Measurements from ENCODE around the gene HES2. TPM values are rescaled to one million over a fixed set of nuclear protein-coding genes. Genes with fewer than 3 reads are reported as not detected.
"Not testable (repeated sequence)": the region's sequence is repeated elsewhere in the genome, so short reads cannot be mapped to it uniquely, and the experiment has no call there.

The HES2 gene
- total RNA-seq, 4 donors from 2014 or later = 2.5 to 15.9 (median 5.2) TPM

DNA sequence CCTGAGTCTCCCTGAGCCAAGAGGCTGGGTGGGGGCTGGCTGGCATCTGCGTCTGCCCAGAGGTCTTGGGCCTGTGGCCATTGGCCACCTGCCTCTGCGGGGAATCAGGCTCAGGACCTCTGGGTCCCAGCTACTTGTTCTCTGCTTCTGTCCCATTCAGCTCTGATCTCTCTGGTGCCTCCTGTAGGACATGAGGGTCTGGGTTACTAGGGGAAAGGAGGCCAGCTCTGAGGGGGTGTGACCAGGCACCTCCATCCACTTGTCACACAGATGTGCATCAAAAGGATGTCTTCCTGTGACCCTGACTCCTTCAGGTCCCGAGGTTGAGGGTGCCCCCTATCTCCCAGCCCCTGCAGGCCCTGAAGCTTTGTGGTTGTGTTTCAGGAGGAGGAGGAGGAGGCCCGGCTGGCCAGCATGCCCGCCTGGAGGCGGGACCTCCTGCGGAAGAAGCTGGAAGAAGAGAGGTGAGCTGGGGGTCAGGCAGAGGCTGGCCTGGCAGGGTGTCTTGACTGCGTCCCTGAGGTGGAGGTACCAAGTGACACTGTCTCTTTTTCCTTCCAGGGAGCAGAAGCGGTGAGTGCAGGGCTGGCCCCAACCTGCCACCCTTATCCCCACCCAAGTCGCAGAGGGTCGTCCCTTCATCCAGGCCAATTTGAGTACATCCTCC lies 37.2 kb upstream of the HES2 start:
- H3K4me3 ChIP-seq = no peak overlapping the region
- peaks cover 0 to 28% (median 0%) of the 10 kb centered on the region in 3 donors for H3K36me3 ChIP-seq

DNA sequence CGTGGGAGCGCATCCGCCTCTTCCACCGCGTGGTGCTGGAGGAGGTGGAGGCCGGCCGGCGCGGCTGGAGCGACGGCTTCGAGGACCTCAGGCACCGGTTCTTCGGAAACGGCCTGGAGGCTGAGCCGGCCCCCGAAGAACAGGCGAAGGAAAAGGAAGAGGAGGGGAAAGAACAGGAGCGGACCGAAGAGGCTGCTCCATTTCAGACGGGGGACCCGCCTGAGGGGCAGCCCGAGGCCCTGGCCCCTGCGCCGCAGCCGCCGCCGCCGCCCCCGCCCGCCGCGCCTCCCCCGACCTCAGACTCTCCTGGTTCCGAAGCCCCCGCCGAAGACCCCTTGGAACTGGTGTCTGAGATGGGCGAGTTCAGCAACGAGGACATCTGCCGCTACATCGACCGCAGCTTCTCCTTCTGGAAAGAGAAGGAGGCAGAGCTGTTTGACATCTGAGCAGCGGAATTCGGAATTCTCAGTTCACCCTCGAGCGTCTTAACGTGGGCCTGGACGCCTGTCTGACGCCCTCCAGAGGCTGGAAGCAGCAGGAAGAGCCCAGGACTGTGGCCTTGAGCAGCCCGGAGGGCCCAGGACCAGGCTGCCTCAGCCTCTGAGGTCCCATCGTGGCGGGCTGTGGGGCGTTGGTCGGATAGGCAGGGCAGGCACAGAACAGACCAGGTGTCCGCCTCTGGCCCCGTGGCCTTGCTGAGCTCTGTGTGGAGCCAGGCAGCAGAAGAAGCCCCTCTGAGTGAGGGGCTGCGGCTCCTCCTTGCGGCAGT lies 36.2 kb upstream of the HES2 start:
- H3K27me3 ChIP-seq, H3K27ac ChIP-seq, H3K9me3 ChIP-seq, H3K4me3 ChIP-seq, DNase-seq: not testable (repeated sequence)
- peaks cover 0 to 18% (median 0%) of the 10 kb centered on the region in 3 donors for H3K36me3 ChIP-seq
- peaks cover 0 to 19% (median 8%) of the 10 kb centered on the region in 4 donors for H3K4me1 ChIP-seq

More for the DNA sequence above, 37.2 kb upstream of the HES2 start:
- peaks cover 0 to 24% (median 9%) of the 10 kb centered on the region in 4 donors for H3K4me1 ChIP-seq
- no peaks in the 10 kb centered on the region for H3K27me3 ChIP-seq
- no peak overlapping the region for H3K27ac ChIP-seq
- TF ChIP-seq, protein P1, sequence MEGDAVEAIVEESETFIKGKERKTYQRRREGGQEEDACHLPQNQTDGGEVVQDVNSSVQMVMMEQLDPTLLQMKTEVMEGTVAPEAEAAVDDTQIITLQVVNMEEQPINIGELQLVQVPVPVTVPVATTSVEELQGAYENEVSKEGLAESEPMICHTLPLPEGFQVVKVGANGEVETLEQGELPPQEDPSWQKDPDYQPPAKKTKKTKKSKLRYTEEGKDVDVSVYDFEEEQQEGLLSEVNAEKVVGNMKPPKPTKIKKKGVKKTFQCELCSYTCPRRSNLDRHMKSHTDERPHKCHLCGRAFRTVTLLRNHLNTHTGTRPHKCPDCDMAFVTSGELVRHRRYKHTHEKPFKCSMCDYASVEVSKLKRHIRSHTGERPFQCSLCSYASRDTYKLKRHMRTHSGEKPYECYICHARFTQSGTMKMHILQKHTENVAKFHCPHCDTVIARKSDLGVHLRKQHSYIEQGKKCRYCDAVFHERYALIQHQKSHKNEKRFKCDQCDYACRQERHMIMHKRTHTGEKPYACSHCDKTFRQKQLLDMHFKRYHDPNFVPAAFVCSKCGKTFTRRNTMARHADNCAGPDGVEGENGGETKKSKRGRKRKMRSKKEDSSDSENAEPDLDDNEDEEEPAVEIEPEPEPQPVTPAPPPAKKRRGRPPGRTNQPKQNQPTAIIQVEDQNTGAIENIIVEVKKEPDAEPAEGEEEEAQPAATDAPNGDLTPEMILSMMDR (IDR thresholded peaks at IDR 0.05) = no peak
- TF ChIP-seq POLR2A (IDR thresholded peaks at IDR 0.05) = no peak
- H3K9me3 ChIP-seq = peaks cover 0 to 4% (median 0%) of the 10 kb centered on the region in 4 donors
- no peak for DNase-seq

DNA sequence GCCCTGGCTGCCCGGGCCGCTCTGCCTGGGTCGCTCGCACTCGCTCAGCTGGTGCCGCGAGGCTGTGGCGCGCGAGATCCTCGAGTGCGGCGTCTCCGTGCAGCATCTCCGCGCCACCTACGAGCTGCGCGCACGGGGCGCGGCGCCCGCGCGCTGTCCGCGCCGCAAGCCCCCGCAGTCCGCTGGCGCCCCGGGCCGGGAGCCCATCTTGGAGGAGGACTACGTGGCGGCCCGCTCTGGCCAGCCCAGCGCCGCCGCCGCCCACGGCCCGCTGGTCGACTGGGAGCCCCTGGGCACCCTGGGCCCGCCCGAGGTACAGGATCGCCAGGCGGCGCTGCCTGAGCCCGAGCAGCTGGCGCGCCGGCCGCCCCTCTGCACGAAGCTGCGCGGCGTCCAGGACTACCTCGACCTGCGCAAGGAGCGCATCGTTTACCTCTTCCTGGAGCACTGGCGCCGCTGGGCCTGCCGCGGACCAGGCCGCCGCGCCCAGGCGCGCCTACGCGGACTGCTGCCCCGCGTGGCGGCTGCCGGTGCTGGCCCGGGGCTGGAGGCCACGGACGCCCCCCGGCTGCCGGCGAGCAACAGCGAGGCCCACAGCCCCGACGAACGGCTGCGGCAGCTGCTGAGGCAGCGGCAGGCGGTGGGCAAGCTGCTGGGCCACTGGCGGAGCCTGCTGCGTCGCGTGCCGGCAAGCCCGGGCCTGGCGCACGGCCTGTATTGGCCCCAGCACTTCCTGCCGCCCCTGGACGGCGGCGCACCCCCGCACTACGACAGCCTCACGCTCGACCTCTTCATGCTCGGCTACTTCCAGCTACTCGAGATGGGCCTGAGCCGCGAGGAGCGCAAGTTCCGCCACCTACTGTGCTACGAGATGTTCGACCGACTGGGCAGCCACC lies 35.4 kb upstream of the HES2 start:
- H3K4me3 ChIP-seq = peak overlapping the region in 1 of 4 donors; percentile 29
- H3K4me1 ChIP-seq = peaks cover 0 to 20% (median 5%) of the 10 kb centered on the region in 4 donors
- H3K9me3 ChIP-seq = peaks cover 0 to 4% (median 0%) of the 10 kb centered on the region in 4 donors
- no peak for TF ChIP-seq POLR2A (IDR thresholded peaks at IDR 0.05)
- TF ChIP-seq, protein P1 (IDR thresholded peaks at IDR 0.05) = no peak
- DNase-seq = no peak
- no peaks in the 10 kb centered on the region for H3K27me3 ChIP-seq
- no peak overlapping the region for H3K27ac ChIP-seq
- peaks cover 0 to 14% (median 0%) of the 10 kb centered on the region in 3 donors for H3K36me3 ChIP-seq

DNA sequence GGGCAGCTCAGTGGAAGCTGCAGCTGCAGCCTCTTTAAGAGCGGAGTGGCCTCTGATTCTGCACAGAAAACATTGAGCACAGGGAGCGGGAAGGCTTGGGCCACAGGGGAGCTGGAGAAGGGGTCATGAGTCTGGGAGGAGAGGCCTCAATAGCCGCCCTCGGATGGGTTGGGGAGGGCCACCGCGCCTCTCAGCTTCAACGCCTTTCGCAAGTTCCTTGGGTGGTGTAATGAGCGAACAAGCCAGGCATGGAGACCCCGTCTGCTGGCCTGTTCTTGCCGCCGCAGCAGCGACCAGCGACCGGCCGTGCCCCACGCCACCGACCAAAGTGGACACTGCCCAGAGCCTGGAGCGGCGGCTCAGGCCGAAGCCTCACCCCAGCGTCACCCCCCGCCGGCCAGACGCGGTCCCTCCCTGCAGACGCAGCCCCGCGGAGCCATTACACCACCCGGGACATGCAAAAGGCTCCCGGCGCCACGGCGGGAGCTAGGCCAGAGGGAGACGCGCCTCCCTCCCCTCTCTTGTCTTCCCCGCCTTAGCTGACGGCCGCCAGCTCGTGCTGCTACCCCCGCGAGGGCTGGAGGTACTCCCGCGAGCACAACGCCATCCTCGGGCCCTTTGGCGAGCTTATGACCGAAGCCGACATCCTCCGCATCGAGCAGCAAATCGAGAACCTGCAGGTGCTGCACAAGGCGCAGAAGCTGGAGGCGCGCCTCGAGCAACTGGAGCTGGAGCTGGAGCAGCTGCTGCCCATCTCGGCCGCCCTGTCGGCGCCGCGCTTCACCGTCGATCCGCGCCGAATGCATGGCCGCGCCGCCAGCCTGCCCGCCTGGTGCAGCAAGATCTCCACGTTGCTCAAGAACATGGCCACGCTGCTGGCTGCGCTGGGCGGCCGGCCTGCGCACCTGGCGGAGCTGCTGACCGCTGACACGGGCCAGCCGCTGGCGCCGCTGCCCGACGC lies 34.5 kb upstream of the HES2 start:
- not testable (repeated sequence) for H3K27me3 ChIP-seq
- peak overlapping the region in 1 of 4 donors; percentile 13 for H3K4me3 ChIP-seq

DNA sequence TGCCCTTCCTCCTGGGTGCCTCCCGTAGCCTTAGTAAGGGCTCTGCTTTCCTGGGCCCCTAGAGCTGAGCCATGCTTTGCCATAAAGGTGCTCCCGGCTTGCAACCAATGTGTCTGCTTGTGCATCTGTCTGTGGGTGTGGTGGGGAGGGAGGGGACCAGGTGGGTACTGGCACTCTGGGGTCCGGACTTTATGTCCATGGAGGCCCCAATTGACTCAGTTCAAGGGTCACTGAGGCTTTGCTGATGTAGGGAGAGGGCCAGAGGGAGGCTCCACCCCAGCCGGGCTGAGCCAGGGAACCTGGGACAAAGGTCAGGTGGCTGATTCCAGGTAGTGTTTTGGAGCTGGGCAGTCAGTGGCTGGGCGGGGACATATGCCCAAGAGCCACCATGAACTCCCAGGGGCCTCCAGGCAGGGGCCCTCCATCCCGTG lies 31.2 kb upstream of the HES2 start:
- Histone ChIP-seq H3K27ac (peak overlapping the region in 3 of 4 donors; percentile 65 to 97 (median 81)), H3K27me3 (peaks cover 0 to 21% of the 10 kb centered on the region in 2 donors), H3K4me1 (peaks cover 0 to 56% (median 20%) of the 10 kb centered on the region in 4 donors), H3K4me3 (peak overlapping the region in 3 of 4 donors; percentile 10 to 66 (median 51)), H3K36me3 (peaks cover 0 to 6% (median 0%) of the 10 kb centered on the region in 3 donors), H3K9me3 (peaks cover 0 to 4% (median 0%) of the 10 kb centered on the region in 4 donors)
- TF ChIP-seq POLR2A (IDR thresholded peaks at IDR 0.05) = peak; percentile 53 to 88
- TF ChIP-seq, protein P1 (IDR thresholded peaks at IDR 0.05) = no peak
- peak in 2 of 3 donors; percentile 91 to 92 for DNase-seq

More for the DNA sequence above, 34.5 kb upstream of the HES2 start:
- not testable (repeated sequence) for H3K9me3 ChIP-seq, H3K36me3 ChIP-seq, DNase-seq, H3K27ac ChIP-seq
- H3K4me1 ChIP-seq = peaks cover 0 to 26% (median 5%) of the 10 kb centered on the region in 4 donors

DNA sequence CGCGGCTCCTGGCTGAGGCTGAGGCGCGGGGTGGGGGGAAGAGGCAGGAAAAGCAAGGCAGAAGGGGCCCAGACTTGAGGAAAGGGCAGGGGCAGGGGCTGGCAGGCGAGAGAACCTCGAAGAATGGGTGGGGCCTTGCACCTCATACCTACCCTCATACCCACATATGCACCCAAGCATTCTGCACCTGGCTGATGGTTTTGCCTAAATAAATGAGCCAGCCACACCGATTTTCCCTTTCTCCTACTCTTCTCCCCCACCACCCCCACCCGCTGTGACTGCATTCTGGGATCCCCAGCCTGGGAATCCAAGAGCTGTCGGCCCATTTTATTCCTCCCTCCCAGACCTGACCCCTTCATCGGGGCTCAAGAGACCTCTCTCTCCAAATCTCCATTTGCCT lies 30.8 kb upstream of the HES2 start:
- H3K27me3 ChIP-seq = peaks cover 0 to 21% of the 10 kb centered on the region in 2 donors
- H3K4me3 ChIP-seq = peak overlapping the region in 2 of 4 donors; percentile 36 to 66
- not testable (repeated sequence) for DNase-seq, H3K9me3 ChIP-seq, H3K36me3 ChIP-seq
- H3K27ac ChIP-seq = peak overlapping the region in 3 of 4 donors; percentile 65 to 97 (median 81)
- H3K4me1 ChIP-seq = peaks cover 0 to 56% (median 20%) of the 10 kb centered on the region in 4 donors

All from Peyer's patch (tissue), 4 donors.